Fibroblast of the aortic adventitia (primary cell): ENCODE results near the gene PARVB. TPM values are rescaled to one million over a fixed set of nuclear protein-coding genes. Genes with fewer than 3 reads are reported as not detected.

Source experiments
- DNase-seq: peaks from one replicate; pipeline ENCODE4 v3.0.0-alpha.2; 2010; ENCODE audit warnings: low read depth
- H3K4me3 ChIP-seq: 2 replicates; pipeline ENCODE4 v1.5.1; 2011; ENCODE audit warnings: low read depth, mild to moderate bottlenecking, control low read depth, low read length, moderate library complexity
- total RNA-seq: library from RNA; depleted of rRNA; stranded (reverse); fragments of >200 nt; gene quantifications from 2 replicates; pipeline ENCODE4 v1.2.3, GENCODE V29; 2012; ENCODE audit warnings: low replicate concordance
- TF ChIP-seq, protein P1 (sequence below): IDR thresholded peaks from 2 replicates; pipeline ENCODE4 v1.5.1; 2011; ENCODE audit warnings: mild to moderate bottlenecking, low read length, control low read depth, inconsistent platforms; ENCODE audit not compliant: insufficient read depth

PARVB gene
- total RNA-seq, 1 donor: 30.6 TPM

- TF ChIP-seq, protein P1, sequence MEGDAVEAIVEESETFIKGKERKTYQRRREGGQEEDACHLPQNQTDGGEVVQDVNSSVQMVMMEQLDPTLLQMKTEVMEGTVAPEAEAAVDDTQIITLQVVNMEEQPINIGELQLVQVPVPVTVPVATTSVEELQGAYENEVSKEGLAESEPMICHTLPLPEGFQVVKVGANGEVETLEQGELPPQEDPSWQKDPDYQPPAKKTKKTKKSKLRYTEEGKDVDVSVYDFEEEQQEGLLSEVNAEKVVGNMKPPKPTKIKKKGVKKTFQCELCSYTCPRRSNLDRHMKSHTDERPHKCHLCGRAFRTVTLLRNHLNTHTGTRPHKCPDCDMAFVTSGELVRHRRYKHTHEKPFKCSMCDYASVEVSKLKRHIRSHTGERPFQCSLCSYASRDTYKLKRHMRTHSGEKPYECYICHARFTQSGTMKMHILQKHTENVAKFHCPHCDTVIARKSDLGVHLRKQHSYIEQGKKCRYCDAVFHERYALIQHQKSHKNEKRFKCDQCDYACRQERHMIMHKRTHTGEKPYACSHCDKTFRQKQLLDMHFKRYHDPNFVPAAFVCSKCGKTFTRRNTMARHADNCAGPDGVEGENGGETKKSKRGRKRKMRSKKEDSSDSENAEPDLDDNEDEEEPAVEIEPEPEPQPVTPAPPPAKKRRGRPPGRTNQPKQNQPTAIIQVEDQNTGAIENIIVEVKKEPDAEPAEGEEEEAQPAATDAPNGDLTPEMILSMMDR: no peak
- no peak for DNase-seq
- H3K4me3 ChIP-seq: no peak overlapping the region
These were observed 88.1 kb downstream of the PARVB start for GRCh38 chr22:44112191-44112590.

DNA sequence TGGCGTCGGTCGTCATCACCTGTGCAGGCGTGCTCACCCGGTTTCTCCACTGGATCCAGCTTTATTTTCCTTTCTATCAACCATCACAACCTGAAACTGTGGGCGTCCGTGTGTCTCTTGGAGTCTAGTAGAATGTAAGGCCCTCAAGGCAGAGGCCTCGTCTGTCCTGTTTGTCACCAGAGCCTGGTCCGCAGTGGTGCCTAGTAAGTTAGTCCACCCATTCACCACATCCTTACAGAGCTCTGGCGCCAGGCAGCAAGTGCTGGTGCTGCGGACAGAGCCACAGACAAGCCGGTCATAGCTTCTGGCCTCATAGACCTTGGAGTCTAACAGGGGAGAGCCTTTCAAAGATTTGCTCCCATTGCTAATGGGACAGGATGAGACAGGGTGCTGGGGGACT lies 92.2 kb downstream of the PARVB start:
- TF ChIP-seq, protein P1: no peak
- no peak overlapping the region for H3K4me3 ChIP-seq
- no peak for DNase-seq

DNA sequence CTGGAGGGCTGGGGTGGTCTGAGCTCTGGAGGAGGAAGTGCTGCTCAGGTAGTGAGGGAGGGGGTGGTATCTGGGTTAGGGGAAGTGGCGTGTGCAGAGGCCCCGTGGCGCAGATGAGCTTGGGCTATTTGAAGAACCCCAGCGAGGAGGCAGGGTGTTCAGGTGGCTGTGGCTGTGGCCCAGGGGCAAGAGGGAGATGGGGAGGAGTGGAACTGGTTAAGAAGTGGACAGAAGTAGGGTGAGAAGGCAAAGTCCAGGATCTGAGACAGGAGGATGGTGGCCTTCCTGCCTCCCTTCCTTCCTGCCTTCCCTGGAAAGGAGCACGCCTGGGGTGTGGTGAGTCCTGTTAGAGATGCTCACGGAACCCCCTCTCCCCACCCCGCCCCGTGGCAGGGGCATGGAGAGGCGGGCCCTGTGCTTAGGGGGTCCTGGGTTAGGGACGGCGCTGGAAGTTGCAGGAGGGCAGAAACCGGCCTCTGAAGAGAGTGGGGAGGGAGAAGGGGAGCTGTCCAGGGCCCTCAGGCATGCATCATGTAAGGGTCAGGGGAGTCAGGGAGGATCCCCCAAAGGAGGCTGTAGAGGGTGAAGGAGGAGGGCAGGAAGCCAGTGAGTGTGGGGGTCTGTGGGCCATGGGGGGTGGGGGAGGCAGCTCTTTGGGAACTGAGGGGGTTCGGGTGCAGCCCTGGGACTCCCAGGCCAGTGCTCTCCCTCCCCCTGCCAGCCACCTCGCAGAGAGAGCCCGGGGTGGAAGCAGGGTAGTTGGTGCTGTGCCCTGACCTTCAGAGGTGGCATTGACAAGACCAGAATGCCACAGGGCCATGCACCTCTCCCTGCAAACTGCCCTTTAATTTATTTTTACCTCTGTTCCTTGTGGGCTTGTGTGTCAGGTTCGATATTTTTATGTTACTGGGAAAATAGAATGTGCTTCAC lies 92.9 kb downstream of the PARVB start:
- no peak for DNase-seq
- TF ChIP-seq, protein P1: no peak
- no peak overlapping the region for H3K4me3 ChIP-seq

- no peak overlapping the region for H3K4me3 ChIP-seq
- no peak for DNase-seq
- TF ChIP-seq, protein P1: no peak
These were observed 93.6 kb downstream of the PARVB start for GRCh38 chr22:44117746-44118145.

DNA sequence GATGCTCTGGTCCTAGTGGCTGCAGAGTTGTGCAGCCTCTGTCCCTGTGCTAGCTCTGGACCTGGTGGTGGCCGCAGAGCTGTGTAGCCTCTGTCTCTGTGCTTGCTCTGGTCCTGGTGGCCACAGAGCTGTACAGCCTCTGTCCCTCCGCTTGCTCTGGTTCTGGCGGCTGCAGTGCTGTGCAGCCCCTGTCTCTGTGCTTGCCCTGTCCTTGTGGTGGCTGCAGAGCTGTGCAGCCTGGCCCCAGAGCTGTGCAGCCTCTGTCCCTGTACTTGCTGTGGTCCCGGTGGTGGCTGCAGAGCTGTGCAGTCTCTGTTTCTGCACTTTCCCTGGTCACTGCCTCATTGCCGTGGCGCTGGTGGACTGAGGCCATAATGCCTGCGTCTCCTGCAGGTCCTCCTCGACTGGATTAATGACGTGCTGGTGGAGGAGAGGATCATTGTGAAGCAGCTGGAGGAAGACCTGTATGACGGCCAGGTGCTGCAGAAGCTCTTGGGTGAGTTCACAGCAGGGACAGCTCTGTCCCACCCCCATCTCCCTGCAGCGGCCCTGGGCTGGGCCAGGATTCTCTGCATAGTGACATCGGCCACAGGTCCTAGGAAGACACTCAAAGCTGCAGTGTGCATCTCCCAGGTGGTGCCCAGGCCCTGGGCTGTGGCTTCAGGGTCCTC lies 94.7 kb downstream of the PARVB start:
- no peak for DNase-seq
- H3K4me3 ChIP-seq: no peak overlapping the region
- TF ChIP-seq, protein P1: no peak

DNA sequence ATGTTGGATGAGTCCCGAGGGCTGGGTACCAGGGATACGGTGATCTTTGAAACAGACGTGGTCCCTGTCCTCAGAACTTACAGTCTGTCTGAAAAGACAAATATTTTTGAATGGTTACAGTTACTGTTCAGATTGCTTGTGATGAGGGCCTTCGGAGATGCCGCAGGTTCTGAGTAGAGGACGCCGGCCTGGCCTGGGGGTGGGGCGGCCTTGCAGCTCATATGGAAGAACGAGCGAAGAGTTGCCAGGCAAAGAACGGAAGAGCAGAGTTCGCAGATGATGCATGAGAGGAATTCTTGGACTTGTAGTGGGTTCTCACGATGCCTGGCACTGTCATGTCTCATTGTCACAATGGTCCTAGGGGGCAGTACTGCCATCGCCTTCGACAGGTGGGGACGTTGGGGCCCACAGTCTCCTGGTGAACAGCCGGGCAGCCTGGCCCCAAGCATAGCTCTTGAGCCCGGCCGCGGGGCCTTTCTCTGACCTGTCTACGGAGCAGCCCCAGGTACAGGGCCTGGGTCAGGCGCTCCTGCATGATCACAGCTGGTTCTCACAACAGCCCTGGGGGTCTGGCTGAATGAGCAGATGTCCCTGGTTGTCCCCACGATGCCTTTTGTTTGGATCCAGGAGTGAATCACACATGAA lies 95.7 kb downstream of the PARVB start:
- DNase-seq: no peak
- TF ChIP-seq, protein P1: no peak
- H3K4me3 ChIP-seq: no peak overlapping the region
